K562 (cell line): ENCODE measurements around the gene ORM1. TPM values are rescaled to one million over a fixed set of nuclear protein-coding genes. Genes with fewer than 3 reads are reported as not detected.

Experiments
- ADNP ChIP-seq: fragments of 200-800 bp; sonication (Bioruptor generic); IDR thresholded peaks from 2 replicates; pipeline ENCODE4 v1.6.1; 2016; ENCODE audit warnings: missing genetic modification characterization, missing compliant biosample characterization
- CBFA2T3 ChIP-seq: fragments of 450-650 bp; IDR thresholded peaks from 2 replicates; pipeline ENCODE4 v1.6.1; 2017
- CC2D1A ChIP-seq: fragments of 450-650 bp; IDR thresholded peaks from 2 replicates; pipeline ENCODE4 v1.6.1; 2017; ENCODE audit warnings: mild to moderate bottlenecking
- FOSL1 ChIP-seq: fragments of 200-800 bp; sonication (Bioruptor generic); conservative IDR thresholded peaks from 2 replicates; pipeline ENCODE4 v1.6.1; 2016; ENCODE audit warnings: missing genetic modification characterization, missing compliant biosample characterization
- FOXP1 ChIP-seq: sonication (generic); formaldehyde crosslinking; IDR thresholded peaks from 2 replicates; pipeline ENCODE4 v1.8.0; 2022; ENCODE audit warnings: mild to moderate bottlenecking, missing genetic modification reagents
- GABPB1 ChIP-seq: sonication (generic); formaldehyde crosslinking; IDR thresholded peaks from 2 replicates; pipeline ENCODE4 v1.8.0; 2022; ENCODE audit warnings: mild to moderate bottlenecking, missing genetic modification reagents
- HDAC3 ChIP-seq: fragments of 450-650 bp; IDR thresholded peaks from 2 replicates; pipeline ENCODE4 v1.6.1; 2018; ENCODE audit warnings: borderline replicate concordance, mild to moderate bottlenecking, moderate library complexity; ENCODE audit not compliant: partially characterized antibody
- HMGN3 ChIP-seq: IDR thresholded peaks from 2 replicates; pipeline ENCODE4 v1.6.1; 2011; ENCODE audit warnings: borderline replicate concordance, low read depth, mild to moderate bottlenecking, mixed read lengths, low read length; ENCODE audit not compliant: insufficient read length; ENCODE audit errors: extremely low read depth
- HNRNPUL1 ChIP-seq: fragments of 200-400 bp; formaldehyde crosslinking; IDR thresholded peaks from 2 replicates; pipeline ENCODE4 v1.6.1; 2017; ENCODE audit warnings: low read length
- MYC ChIP-seq, 2 experiments: fragments of 250-450 bp in 1 of 2; sonication (Bioruptor Pico) in 1 of 2; IDR thresholded peaks; 2 replicates each; pipeline versions ENCODE4 v1.5.1 to v1.6.1; 2012 to 2021; ENCODE audit warnings: low read depth in 2 of 2, borderline replicate concordance in 1 of 2, improper control_type of control experiment in 1 of 2, low read length in 1 of 2, mild to moderate bottlenecking in 1 of 2, moderate library complexity in 1 of 2
- NR1H2 ChIP-seq: sonication (generic); formaldehyde crosslinking; IDR thresholded peaks from 2 replicates; pipeline ENCODE4 v1.4.0; 2020; ENCODE audit warnings: mild to moderate bottlenecking, missing genetic modification reagents
- RBM25 ChIP-seq: fragments of 200-400 bp; formaldehyde crosslinking; IDR thresholded peaks from 2 replicates; pipeline ENCODE4 v1.6.1; 2018; ENCODE audit warnings: low read length, low read depth, moderate library complexity; ENCODE audit not compliant: severe bottlenecking
- RFX1 ChIP-seq: fragments of 450-650 bp; IDR thresholded peaks from 2 replicates; pipeline ENCODE4 v1.6.1; 2016; ENCODE audit warnings: mild to moderate bottlenecking, moderate library complexity
- SMAD3 ChIP-seq: fragments of 450-650 bp; formaldehyde crosslinking; conservative IDR thresholded peaks from 2 replicates; pipeline ENCODE4 v1.4.0; 2020; ENCODE audit warnings: mild to moderate bottlenecking
- SUPT5H ChIP-seq: fragments of 450-650 bp; IDR thresholded peaks from 2 replicates; pipeline ENCODE4 v1.6.1; 2016
- TARDBP ChIP-seq: fragments of 450-650 bp; IDR thresholded peaks from 2 replicates; pipeline ENCODE4 v1.6.1; 2016
- TCF7L2 ChIP-seq: fragments of 150-350 bp; IDR thresholded peaks from 2 replicates; pipeline ENCODE4 v1.6.1; 2016; ENCODE audit warnings: low read depth, mild to moderate bottlenecking, low read length, moderate library complexity
- ZNF274 ChIP-seq: IDR thresholded peaks from 2 replicates; pipeline ENCODE4 v1.6.1; 2011; ENCODE audit warnings: low read depth, mild to moderate bottlenecking, low read length, moderate library complexity, borderline replicate concordance
- ZNF316 ChIP-seq: fragments of 450-650 bp; IDR thresholded peaks from 2 replicates; pipeline ENCODE4 v1.6.1; 2016
- ZNF584 ChIP-seq: fragments of 200-800 bp; sonication (Bioruptor generic); IDR thresholded peaks from 2 replicates; pipeline ENCODE4 v1.6.1; 2016; ENCODE audit warnings: low read depth, mild to moderate bottlenecking, missing genetic modification characterization, missing compliant biosample characterization
- ZNF77 ChIP-seq: fragments of 250-450 bp; sonication (Bioruptor Pico); IDR thresholded peaks from 2 replicates; pipeline ENCODE4 v1.5.0; 2020
- ZSCAN32 ChIP-seq: fragments of 450-650 bp; formaldehyde crosslinking; IDR thresholded peaks from 2 replicates; pipeline ENCODE4 v1.4.0; 2020; ENCODE audit warnings: mild to moderate bottlenecking, moderate library complexity
- polyA plus RNA-seq, 8 experiments: library from polyadenylated mRNA; depleted of rRNA in 4 of 8; stranded (reverse) in 5 of 8; unstranded in 3 of 8; fragments of >200 nt; fragmentation: Nextera tagmentation in 2 of 8; fragmentation: Illumina TruSeq in 1 of 8; extraction: Ambion mirVana in 2 of 8; extraction: Trizol in 1 of 8; gene quantifications; 2 replicates each; pipeline versions ENCODE4 v1.2.1 to v1.2.3, GENCODE V29; 2011 to 2014; ENCODE audit warnings: inconsistent platforms in 1 of 8, missing spikeins in 1 of 8
- total RNA-seq, 7 experiments: library from RNA; depleted of rRNA in 6 of 7; stranded (reverse); fragments of >200 nt in 6 of 7; fragmentation: Illumina TruSeq in 2 of 7; extraction: Trizol in 2 of 7; gene quantifications; 2 replicates each; pipeline versions ENCODE4 v1.2.1 to v1.2.3, GENCODE V29; 2011 to 2021; ENCODE audit warnings: low replicate concordance in 1 of 7
- TF ChIP-seq, protein P1 (sequence below): sonication (generic); formaldehyde crosslinking; IDR thresholded peaks from 2 replicates; pipeline ENCODE4 v1.5.0; 2020; ENCODE audit warnings: missing genetic modification reagents
- TF ChIP-seq, protein P2 (sequence below): sonication (generic); formaldehyde crosslinking; IDR thresholded peaks from 2 replicates; pipeline ENCODE4 v1.4.0; 2020; ENCODE audit warnings: mild to moderate bottlenecking, missing genetic modification reagents
- TF ChIP-seq, protein P3 (sequence below), 3 experiments: IDR thresholded peaks in 2 of 3; conservative IDR thresholded peaks in 1 of 3; 2 replicates each; pipeline ENCODE4 v1.5.1; 2011 to 2012; ENCODE audit warnings: low read length in 3 of 3, mild to moderate bottlenecking in 3 of 3, control low read depth in 2 of 3, improper control_type of control experiment in 1 of 3, inconsistent platforms in 1 of 3, low read depth in 1 of 3, mixed read lengths in 1 of 3, moderate library complexity in 1 of 3; ENCODE audit not compliant: insufficient read depth in 2 of 3
- TF ChIP-seq, protein P4 (sequence below): fragments of 450-650 bp; formaldehyde crosslinking; IDR thresholded peaks from 2 replicates; pipeline ENCODE4 v1.4.0; 2022; ENCODE audit warnings: mild to moderate bottlenecking, moderate library complexity

The ORM1 gene
- total and polyA plus RNA-seq, 9 of the 15 experiments (the other 6 are each of a cell fraction or from before 2014, with no cell fraction given), result 2.9 TPM; not detected in 8

DNA sequence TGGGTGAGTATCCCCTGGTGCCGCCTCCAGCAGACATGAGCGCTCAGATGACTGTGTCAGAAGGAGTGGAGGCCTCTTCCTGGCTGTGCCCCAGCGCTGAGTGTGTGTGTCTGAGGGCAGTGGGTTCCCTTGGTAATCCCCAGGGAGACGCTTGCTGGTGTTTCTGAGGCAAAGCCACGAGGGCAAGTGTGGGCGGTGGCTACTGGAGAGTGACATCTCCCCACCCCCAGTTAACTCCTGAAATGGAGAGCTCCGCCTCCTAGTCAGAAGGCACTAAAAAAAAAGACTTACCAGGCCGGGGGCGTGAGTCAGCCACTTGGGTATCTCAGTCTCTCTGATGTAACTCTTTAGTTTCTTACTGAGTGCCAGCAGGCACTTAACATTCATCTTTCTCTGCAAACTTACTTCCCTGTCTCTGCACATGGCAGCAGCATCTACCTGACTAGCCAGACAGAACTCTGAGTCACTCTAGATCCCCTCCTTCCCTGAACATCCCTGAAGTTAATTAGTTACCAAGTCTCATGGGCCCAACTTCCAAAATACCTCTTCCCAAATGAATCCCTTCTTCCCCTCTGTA is 26.1 kb downstream of the ORM1 start (continued):
- TF ChIP-seq MYC (IDR thresholded peaks at IDR 0.05; ENCODE audit: low read depth, low read length) (0 out of 2 replicates have a peak, but pooled peaks have one; percentile 23), MYC (CRISPR knock-in tag; IDR thresholded peaks at IDR 0.05; ENCODE audit: borderline replicate concordance, low read depth) (no peak), TCF7L2 (no peak), NR1H2 (no peak), FOXP1 (CRISPR knock-in tag) (no peak), ADNP (tag) (no peak), GABPB1 (CRISPR knock-in tag) (no peak), HDAC3 (no peak), HMGN3 (no peak), RBM25 (no peak), SUPT5H (no peak), RFX1 (peak; percentile 83), FOSL1 (peak; percentile 67), ZNF584 (CRISPR knock-in tag) (no peak), ZNF77 (no peak), CBFA2T3 (no peak), ZNF316 (peak; percentile 46; the same call in 1 of the 2 replicates), ZNF274 (no peak), ZSCAN32 (CRISPR knock-in tag) (no peak), HNRNPUL1 (no peak), CC2D1A (no peak), SMAD3 (no peak), TARDBP (no peak)
- TF ChIP-seq, protein P1, sequence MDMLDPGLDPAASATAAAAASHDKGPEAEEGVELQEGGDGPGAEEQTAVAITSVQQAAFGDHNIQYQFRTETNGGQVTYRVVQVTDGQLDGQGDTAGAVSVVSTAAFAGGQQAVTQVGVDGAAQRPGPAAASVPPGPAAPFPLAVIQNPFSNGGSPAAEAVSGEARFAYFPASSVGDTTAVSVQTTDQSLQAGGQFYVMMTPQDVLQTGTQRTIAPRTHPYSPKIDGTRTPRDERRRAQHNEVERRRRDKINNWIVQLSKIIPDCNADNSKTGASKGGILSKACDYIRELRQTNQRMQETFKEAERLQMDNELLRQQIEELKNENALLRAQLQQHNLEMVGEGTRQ (CRISPR knock-in tag), result no peak; the same call in 1 of the 2 replicates
- TF ChIP-seq, protein P2, sequence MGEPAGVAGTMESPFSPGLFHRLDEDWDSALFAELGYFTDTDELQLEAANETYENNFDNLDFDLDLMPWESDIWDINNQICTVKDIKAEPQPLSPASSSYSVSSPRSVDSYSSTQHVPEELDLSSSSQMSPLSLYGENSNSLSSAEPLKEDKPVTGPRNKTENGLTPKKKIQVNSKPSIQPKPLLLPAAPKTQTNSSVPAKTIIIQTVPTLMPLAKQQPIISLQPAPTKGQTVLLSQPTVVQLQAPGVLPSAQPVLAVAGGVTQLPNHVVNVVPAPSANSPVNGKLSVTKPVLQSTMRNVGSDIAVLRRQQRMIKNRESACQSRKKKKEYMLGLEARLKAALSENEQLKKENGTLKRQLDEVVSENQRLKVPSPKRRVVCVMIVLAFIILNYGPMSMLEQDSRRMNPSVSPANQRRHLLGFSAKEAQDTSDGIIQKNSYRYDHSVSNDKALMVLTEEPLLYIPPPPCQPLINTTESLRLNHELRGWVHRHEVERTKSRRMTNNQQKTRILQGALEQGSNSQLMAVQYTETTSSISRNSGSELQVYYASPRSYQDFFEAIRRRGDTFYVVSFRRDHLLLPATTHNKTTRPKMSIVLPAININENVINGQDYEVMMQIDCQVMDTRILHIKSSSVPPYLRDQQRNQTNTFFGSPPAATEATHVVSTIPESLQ, result no peak
- TF ChIP-seq, protein P3, sequence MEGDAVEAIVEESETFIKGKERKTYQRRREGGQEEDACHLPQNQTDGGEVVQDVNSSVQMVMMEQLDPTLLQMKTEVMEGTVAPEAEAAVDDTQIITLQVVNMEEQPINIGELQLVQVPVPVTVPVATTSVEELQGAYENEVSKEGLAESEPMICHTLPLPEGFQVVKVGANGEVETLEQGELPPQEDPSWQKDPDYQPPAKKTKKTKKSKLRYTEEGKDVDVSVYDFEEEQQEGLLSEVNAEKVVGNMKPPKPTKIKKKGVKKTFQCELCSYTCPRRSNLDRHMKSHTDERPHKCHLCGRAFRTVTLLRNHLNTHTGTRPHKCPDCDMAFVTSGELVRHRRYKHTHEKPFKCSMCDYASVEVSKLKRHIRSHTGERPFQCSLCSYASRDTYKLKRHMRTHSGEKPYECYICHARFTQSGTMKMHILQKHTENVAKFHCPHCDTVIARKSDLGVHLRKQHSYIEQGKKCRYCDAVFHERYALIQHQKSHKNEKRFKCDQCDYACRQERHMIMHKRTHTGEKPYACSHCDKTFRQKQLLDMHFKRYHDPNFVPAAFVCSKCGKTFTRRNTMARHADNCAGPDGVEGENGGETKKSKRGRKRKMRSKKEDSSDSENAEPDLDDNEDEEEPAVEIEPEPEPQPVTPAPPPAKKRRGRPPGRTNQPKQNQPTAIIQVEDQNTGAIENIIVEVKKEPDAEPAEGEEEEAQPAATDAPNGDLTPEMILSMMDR (IDR thresholded peaks at IDR 0.05 in 2 of 3, conservative IDR thresholded peaks at IDR 0.05 in 1 of 3; ENCODE audit: insufficient read depth in 2 of 3, low read depth in 1 of 3, low read length in 3 of 3), result no peak
- TF ChIP-seq, protein P4, sequence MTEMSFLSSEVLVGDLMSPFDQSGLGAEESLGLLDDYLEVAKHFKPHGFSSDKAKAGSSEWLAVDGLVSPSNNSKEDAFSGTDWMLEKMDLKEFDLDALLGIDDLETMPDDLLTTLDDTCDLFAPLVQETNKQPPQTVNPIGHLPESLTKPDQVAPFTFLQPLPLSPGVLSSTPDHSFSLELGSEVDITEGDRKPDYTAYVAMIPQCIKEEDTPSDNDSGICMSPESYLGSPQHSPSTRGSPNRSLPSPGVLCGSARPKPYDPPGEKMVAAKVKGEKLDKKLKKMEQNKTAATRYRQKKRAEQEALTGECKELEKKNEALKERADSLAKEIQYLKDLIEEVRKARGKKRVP, result no peak
